ENCODE measurements around the gene DDX59.
A peak's percentile ranks its signal among the peaks of the same experiment; 100 is the strongest.

DDX59 gene

DNA sequence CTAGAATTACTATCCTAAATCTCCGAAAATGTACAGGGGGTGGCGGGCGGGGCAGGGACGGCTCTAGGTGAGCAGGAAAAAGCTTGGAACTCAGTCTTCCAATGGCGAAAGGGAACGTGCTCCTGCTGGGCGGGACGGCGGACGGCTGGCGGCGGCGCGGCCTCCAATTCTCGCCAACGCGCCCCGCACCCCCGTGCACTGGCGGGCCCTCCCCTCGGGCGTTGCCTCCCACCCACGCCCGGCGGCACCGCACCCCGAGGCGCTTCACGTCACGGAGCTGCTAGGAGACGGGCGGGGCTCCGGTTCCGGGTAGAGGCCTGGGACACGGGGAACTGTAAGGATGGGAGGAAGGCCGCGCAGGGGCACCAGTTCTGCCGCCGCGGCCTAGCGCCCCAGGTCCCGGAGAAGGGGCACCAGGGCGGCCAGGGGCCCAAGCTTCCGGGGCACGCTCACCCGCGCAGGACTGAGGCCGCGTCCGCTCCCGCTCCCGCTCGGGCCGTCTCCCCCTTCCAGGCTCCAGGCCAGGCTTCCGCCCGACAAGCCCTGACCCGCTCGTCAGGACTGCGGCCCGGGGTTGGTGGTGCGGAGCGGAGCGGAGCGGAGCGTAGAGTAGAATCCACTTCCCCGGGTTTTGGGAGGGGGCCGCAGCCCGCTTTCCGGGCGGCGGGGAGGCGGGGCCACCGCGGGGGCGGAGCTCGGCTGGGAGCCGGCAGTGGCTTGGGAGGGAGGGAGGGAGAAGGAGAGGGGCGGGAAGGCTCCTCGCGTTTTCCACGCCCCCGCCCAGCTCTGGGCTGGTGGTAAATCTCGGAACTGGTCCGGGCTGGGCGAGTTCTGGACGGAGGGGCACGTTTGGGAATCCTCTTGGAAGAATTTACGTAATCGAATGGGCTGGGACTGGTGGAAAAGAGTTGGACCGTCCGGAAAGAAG, at the start of gene DDX59:
Gene DDX59, minus strand, starts transcription at position 594 of the 928 bp plus-strand sequence. CDS start 3,167 bp downstream, outside the sequence.
- DNase-seq, result peak; percentile 99

DNA sequence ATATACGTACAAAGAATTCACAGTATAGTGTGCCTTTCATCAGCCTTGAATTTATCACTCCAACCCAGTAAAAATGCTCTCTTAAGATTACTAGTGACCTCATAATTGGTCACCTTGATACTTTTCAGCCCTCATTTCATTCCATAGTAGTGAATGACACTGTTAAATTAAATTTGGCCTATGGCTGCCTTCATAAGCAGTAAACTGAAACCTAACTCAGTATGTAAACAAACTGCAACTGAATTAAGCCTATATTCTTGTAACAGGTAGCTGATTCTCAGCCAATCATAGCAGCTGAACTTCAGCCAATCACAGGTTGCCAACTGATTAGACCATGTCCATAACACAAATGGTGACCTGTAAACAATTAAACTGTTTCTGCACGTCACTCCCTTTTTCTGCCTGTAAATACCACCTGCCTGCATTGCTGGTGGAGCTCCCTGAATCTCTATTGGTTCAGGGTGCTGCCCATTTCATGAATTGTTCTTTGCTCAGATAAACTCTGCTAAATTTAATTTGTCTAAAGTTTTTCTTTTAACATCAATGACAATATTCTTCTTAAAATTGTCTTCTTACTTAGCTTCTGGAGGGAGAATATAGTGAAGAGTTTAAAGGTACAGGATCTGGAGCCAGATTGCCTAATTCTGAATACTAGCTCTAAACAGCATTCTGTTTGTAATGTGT, 44.9 kb upstream of the DDX59 start:
- no peak for DNase-seq

DNA sequence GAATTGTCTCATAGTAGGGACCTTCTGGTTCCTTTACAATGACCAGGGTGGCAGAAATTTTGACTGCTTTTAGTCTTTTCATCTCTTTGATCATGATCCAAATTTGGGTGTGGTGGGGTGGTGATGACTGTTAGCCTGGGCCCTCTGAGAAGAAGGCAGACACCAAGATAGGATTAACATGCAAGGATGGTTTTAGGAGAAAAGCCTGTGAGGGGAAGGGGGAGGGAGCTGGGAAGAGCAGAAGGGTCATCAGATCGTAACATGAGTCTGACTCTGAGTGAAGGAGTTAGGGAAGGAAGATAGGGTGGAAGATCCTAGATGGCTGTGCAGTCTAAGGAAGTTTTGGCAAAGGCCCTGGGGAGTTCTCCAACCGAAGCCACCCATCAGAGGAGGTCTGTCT, 40.5 kb upstream of the DDX59 start:
- no peak for DNase-seq

DNA sequence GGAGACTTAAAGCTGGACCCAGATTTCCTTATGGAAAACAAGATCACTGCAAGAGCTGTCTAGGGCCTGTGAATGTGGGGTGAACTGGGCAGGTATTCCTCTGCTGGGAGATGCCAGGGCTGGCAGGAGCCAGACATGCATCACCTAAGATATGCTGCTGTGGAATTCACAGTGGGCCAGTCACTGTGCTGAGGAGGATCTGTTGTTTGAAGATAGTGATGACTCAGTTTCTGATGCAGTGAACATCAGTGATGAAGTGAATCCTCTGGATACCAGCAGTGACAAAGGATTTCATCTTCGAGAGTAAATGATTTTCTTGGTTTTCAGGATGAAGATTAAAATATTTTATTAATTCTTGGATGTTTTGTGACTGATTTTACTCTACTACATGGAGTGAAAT, 39.1 kb upstream of the DDX59 start:
- DNase-seq, result no peak

DNA sequence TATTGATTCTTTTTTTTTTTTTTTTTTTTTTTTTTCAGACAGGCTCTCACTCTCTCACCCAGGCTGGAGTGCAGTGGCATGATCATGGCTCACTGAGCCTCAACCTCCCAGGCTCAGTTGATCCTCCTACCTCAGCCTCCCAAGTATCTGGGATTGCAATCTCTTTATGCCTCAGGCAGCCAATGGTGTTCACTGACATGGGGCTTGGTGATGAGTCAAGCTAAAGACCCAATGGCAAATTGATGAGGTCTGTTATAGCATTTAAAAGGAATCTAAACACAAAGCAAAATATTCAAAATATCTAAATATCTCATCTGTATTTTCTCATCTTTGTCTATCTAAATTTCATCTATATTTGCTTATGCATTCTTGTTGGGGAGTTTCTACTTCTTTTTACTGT, 38.5 kb upstream of the DDX59 start:
- DNase-seq, result no peak

DNA sequence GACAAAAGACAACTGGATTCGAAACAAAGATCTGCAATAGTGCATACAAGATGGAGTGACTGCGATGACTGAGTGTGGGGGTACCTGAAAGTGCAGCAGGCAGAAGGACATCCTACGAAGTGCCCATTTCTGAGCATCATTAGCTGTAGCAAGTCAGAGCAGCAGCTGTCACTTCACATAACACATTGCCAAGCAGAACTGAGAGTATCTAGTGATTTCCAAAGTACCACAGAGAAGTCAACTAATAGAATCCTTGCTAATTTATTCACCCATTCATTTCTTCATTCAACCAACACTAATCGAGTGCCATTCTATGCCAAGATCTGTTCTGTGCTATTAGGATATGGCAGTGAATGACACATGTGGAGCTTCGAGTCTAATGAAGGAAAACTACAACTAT, 37.4 kb upstream of the DDX59 start:
- DNase-seq, result no peak

DNA sequence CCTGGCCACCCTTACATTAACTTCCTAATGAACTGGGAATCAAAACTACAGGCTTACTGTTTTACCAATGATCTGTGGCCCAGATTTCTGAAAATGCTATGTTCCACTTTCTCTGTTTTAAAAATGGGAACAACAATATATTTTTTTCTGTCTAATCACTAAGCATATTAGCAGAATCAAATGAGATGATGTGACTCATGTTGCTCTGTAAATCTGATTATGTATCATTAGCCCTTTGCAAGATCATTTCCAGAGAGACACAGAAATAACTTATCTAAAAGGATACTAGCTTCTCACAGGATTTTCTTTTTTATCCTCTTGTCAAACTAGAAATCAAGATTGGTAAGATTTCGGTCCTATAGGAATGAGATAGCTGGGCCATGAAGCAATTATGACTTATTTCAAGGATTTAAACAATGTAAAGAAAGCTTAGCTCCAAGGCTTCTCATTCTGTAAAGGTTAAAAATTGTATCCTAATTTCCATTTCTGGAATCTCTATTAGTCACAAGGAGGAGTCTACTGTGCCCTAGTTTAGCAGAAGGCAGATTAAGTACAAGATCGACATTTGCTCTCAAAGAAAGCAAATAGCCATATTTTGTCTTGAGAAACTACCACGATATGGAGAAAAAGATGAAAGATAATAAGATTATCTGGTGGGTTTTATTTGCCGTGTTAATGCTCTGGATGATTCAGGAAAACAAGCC, 36.6 kb upstream of the DDX59 start:
- no peak for DNase-seq

DNA sequence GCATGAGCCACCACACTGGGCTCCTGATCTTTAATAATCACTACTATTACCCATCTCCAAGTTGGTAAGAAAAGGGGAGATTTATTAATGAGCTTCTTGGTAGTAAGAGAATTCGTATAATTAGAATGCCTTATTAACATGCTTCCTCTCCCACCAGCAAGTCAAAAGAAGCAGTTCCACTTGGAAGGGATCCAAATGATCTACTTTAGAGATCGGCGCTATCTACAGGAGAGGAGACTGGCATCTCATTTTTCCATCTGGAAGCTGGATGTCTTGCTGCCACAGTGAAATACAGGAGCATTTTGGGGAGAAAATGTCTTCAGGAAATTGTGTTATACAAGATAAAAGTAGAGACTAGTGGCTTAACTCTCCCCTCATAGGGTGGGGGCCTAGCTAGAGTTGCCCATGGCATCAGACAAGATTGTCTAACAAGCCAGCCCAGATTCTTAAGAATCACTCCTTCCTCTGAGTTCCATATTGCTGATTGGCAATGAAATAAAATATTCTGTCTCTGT, 35.3 kb upstream of the DDX59 start:
- DNase-seq, result no peak

DNA sequence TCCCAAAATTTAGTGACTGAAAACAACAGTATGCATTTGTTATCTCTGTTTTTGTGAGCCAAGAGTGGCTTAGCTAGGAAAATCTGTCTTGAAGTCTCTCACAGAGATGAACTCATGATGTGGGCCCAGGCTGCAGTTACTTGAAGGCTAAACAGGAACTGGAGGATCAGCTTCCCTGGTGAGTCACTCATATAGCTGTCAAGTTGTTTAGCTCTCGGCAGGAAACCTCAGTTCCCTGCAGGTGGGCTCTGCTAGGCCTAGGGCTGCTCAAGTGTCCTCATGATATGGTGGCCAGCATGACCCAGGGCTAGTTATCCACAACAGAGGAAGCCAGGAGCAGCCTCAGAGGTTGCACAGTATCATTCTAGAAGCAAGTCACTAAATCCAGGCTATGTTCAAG, 30.2 kb upstream of the DDX59 start:
- no peak for DNase-seq

DNA sequence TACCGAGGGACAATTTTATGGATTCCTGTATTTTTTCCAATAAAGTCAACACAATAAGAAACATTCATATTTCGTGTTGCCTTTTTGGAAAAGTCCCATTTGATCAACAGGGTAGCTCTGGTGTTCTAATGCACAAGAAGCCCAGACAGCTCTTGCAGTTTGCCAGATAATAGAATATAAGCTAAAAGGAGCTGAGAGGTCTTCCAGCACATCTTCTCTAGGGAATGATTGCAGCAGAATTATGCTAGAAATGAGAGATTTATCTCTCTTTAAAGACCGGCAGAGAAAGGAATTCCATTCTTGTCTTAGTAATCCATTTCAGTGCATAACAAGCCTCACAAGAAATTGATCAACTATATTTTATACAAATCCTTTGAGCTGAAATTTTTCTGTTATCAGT, 25.0 kb upstream of the DDX59 start:
- DNase-seq, result no peak

DNA sequence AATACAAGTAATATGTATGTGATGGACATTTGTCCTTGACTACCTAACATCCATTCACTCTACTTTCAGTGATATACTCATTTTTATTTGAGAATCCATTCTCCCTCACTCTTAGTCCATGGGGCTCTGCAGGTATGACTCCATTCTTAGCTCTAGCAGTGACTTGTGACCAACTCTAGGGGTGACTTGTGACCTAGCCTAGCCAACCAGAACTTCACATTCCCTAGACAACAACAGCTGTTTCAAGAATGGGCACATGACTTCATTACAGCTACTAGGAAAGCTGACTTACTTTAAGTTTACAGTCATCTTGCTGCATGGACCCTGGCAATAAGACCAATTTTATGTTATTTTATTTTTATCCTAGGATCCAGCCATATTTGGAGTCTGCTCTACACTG, 23.6 kb upstream of the DDX59 start:
- DNase-seq, result no peak

DNA sequence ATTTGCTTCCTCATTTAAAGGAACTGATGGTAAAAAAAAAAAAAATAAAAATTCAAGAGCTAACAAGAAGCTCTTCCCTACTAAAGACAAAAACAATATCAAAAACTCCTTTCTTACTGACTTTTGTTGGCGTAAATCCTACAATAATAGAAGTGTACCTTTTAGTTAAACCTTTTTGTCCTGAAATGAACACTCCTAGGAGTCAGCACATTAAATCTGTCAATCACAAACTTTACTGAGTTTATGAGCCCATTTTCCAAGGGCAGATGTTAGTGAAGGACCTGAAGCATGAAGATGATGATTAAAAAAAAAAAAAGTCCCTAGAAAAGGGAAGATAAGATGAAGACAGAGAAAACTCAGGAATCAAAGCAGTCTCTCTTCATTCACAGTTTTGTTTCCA, 22.6 kb upstream of the DDX59 start:
- no peak for DNase-seq

DNA sequence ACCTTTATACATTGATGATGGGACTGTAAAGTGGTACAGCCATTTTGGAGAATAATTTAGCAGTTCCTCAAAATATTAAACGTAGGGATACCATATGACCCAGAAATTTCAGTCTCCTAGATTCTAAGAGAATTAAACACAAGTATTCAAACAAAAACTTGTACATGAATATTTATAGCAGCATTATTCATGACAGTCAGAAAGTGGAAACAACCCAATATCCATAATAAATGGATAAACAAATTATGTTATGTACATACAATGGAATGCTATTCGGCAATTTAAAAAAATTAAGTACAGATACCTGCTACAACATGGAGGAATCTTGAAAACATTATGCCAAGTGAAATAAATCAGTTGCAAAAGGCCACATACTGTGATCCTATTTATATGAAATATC, 16.9 kb upstream of the DDX59 start:
- DNase-seq, result no peak

DNA sequence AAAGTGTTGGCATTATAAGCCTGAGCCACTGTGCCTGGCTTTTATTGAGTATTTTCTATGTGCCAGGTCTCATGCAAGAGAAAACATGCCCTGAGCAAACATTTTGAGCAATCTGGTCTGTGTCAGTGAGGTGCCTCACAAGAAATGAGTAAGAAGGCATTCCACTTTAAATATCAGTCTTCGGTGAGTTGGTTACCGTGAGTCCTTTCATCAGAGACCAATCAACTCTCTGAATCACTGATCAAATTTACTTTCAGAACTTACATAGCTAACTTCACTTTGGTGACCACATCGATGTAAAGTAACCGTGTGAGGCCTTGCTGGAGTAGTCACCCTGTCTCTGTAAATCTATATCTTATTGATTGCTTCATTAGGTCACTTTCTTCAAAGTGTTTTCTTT, 14.3 kb upstream of the DDX59 start:
- DNase-seq, result no peak

DNA sequence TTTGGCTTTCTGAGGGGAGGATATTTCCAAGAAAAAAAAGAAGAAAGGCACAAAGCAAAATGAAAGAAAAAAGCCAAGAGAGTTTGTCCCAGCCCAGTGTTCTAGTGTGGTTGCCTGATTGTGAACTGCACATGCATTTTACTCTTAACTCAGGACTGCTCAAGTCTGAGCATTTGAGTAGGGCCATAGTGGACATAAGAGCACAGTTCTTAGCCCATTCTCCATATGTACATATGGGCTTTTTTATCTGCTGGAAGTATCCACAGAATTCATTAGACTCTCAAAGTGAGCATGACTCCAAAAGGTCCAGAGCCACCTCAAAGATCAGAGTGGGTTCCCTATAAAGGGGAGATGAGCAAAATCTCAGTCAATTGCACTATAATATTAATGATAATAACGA, 13.6 kb upstream of the DDX59 start:
- no peak for DNase-seq

DNA sequence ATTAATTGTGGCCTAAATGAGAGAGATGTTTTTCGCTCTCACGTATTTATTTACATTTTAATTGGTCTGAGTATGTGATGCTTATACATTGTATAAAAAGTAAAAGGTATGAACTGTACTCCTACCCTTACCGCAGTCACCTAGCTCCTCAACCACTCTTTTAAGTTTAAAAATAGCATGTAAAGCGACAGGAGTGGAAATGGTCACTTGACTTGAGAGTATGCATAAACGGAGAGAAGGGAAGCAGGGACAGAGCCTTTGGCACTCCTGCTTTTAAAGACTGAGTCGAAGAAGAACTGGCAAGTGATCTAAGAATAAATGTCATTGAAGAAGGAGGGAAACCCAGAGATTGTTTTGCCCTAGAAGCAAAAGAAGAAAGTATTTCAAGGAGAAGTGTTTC, 11.5 kb upstream of the DDX59 start:
- DNase-seq, result no peak

DNA sequence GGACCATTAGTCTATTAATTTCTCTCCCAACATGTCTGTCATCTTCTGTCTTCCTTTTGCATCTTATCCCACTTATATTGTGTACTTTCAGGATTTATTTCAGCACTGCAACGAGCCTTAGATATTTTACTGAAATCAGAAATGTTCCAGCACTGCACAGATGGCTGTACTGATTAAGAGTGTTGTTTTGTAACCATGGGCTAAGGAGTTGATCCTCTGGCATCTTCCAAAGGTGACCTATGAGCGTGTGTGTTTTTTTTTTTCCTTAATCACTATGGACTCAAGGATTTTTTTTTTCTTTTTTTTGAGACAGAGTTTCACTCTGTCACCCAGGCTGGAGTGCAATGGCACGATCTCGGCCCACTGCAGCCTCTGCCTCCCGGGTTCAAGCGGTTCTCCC, 7.1 kb upstream of the DDX59 start:
- no peak for DNase-seq

DNA sequence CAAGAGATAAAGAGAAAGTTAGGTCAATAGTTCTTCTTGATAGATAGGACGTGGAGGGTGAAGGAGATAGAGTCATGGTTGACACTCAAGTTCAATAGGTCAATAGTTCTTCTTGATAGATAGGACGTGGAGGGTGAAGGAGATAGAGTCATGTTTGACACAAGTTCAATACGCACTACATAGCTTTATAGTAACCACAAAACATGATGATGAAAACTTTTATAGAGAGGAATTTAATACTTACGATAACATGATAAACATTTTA, 5.8 kb upstream of the DDX59 start:
- DNase-seq, result no peak

DNA sequence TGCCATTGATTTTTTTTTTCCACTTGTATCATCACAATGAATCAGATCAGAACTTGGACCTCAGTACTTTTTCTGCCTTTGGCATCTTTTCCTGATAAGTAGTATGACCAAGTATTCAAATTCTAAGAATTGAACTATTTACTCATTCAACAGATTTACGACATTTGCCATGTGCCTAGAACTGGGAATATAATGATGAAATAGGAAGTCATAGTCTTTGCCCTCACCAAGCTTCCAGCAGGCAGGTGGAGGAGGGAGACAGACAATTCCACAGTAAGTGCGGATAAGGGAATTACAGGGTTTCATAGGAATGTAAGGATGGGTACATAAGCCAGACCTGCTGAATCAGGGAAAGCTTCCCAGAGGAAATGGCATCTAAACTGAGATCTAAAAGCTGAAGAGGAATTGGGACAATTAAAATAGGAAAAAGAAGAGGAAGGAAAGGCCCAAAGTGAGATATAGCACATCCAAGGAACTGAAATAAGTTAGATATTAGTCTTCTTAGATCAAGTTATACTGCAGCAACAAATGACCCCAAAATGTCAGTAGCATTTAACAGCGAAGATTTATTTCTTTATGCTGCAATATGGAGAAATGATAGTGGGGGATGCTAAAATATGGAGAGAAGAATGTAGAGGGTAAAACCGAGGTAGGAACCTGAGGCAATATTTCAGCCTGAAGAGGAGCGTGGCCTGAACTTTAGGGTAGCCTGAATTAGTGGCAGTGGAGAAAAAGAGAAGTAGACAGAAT, 5.3 kb upstream of the DDX59 start:
- DNase-seq, result no peak

DNA sequence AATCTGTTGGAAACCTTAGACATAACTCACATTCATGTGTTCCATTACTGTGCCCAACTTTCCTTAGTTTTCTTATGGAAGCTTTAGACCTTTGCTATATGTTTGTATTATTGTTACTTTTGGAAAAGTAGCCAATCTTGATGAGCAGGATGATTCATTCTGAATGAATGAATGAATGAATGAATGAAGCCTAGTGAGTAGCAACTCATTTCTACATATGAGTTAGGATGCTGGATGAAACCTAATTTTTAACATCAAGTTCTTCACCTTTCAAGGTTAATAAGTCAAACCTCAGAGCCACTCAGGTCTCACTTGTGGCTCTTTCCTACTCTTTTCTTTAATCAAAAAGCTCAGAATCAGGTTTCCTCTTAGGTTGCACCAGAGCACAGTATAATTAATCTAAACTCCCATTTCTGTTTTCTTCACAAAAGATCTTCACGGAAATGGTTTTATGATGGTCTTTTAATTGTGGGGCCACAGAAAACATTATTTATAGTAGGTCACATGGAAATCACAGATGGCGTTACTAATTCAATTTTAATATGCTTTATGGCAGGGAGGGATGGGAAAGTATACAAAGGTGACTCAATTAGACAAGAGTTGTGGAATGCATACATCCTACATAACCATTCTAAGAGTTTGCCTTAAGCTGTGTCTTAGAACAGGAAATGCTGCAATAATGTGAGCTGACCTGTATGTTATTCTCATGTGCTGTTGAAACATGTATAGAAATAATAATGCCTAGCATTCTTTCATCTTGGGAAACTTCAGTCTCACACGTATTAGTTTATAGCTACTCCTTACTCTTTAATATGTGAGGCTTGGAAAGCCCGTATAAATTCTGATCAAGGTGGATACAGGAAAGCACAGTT, 4.5 kb upstream of the DDX59 start:
- DNase-seq, result no peak

DNA sequence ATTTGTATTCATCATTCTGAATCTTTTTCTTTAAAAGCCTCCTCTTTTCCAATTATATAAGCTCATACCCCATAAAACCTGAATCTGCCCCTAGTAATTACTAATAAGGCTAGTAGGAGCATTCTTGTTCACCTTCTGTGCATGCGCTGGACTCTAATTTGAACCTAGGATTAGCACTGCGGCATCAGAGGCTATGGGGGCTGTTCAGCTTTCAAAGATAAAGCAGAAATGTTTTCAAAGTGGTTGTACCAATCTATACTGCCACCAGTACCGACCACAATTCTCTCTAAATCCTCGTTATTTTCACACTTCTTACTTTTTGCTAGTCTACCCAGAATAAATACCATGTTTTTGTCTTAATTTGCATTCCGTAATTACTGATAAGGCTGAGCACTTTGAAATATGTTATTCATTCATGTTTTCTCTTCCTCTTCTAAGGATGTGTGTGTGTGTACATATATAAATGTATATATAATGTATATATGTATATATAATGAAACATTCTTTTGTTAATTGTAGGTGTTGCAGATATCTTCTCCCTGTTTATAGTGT, 1.6 kb upstream of the DDX59 start:
- DNase-seq, result no peak

All from left hindlimb (tissue), 1 donor.